DMS 273 treated with DMSO at 0.1 percent for 48 hours (cell line): ENCODE data around the gene DLL1.

Experiments used
- DNase-seq: peaks from one replicate; lab custom pipeline; 2025; lab: John Stamatoyannopoulos, UW

Gene DLL1

DNA sequence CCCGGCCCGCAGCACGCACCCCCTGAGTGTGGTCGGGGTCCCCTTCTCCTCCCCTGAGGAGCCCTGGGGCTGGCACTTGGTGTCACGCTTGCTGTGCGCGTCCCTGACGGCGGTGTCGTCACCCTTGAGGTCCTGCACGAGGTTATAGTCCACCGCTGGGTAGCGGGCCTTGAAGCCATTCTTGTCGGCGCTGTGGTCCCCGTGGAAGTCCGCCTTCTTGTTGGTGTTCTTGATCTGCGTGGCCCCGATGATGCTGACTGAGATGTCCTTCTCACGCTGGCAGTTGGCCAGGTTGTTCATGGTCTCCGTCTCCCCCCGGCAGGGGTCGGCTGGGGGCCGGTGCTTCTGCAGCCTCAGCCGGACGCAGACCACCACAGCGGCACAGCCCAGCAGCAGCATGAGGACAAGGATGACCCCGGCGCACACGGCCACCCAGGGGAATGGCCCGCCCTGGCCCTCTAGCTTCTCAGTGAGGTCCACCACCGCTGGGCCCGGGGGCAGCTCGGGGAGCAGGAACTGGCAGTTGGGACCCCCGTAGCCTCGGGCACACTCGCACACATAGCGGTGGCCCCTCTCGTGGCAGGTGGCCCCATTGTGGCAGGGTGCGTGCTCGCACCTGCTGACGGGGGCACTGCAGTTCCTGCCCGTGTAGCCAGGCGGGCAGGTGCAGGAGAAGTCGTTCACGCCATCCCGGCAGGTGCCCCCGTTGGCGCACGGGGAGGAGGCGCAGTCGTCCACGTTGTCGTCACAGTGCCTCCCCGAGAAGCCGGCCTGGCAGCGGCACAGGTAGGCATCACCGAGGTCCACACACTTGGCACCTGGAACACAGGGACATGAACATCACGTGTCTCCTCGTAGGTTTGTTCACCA lies 7.4 kb downstream of the DLL1 start:
- no peak for DNase-seq

DNA sequence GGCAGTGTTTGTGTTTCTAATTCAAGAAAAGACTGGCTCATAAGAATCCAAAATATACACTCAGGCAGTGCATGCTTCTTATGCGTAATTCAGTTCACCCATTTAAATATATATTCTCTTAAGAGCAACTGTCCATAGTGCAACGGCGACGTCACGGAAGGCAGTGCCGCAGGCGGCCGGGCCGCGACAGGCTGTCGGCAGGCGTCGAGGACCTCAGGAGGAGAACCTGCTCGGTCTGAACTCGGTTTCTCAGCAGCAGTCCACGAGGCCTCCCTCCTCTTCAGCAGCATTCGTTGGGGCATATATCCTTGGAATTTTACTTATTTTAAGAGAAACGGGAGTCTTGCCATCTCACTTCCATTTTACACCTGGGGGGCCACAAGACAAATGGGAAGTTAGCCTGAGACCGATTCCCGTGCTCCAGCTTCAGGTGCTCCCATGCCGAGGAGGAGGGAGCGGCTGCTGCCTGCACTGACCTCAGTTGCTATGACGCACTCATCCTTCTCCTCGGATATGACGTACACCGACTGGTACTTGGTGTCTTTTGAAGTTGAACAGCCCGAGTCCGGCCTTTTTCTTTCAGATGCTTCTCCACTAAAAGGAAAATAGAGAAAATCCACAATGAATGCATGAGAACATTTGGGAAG lies 8.2 kb downstream of the DLL1 start:
- DNase-seq, result no peak

DNA sequence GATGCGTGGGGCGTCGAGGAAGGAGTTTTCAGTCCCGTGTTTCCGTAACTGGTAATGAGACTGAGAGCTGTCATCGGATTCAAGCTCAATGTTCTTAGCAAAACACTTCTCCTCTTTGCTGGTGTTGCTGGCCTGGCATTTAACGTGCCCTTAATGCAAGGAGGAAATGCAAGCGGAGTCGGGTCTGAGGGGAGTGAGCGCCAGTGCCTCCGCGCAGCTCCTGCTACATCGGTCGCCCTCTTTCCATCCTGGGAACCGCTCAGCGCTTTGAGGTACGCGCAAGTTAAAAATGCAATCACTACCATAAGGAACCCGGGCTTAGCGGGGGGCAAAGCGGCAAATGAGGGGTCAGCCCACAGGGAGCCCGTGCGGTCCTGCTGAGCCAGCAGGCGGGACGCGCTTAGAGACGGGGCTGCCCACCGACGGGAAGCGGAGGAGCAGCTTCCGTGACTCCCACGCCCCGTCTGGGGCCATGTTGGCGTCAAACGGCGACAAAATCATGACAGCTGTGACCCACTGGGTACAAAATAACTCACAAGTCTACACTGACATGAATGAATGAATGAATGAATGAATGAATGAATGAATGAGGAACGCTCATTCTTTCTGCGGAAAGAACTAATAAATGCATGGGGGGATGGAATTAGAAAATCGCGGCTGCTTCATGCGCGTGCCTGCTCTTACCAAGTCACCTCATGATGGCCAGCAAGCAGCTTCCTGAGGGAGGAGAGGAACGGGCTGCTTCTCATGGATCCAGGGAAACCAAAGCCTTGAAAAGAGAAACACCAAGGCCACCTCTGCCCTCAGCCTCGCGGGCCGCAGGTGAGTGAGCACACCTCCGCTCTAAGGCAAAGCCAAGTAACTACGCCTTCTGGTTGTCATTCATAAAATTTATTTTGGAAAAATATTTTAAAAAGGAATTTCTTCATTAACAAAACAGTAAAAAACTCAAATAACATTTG lies 9.3 kb downstream of the DLL1 start:
- no peak for DNase-seq

DNA sequence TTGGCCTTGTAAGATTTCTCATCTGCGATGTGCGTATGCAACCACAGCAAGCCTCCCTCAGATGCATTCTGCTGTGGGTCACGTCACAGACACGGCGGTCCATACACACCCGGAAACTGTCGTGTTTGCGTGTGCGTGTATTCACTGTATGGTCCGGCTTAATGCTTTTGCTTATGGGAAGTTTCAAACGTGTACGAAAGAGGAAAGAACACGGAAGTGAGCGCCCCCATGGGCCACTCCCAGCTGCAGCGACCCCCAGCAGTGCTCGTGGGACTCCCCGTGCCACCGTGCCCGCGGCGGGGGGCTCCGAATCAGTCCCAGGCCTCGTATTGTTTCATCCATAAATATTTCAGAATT lies 10.2 kb downstream of the DLL1 start:
- DNase-seq, result no peak

DNA sequence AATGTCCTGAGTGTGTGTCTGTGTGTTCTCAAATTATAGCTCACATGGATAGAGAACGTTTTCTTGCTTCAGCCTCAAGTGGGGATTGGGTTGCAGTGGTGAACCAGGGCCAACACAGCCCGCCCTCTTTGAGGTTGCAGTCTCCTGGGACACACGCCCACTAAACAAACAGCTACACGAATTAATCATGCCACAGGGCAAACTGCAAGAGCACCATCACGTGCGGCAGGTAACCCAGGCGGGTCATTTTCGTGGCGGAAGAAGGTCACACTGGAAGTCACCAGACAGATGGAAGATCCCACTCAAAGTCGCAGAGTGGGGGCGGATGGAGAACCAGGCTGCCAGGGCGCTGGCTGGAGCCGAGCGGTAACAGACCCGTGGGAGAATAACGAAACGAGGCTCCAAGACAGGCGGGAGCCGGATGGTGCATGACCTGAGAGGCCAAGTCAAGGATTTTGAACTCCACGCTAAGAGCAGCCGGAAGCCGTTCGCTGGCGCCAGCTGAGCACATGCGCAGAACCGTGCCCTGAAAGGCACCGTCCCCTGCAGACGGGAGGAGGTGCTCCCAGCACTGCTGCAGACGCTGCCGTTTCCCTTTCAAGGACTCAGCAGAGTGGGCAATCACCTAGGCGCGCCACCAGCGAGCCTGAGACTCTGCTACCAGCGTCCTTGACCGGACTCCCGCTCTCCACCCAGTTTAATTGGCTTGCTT lies 10.7 kb downstream of the DLL1 start:
- peak; percentile 59 for DNase-seq

DNA sequence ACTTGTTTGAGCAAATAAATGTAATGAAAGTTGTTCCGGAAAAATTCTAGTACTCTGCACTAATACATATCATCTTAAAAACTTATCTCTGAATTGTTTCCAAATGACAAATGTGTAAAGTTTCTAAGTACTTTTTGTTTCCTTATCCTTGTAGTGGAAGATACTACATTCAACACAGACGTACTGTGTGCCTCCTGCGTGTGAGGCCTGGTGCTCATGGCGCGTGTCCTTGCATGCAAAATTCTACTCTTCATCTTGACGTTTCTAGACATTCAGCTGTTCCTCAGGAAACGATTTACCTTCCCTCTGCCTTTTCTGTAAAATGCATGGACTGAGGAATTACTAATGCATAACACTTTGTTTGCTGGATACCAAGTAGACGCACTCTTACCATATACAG lies 11.5 kb downstream of the DLL1 start:
- DNase-seq, result no peak

DNA sequence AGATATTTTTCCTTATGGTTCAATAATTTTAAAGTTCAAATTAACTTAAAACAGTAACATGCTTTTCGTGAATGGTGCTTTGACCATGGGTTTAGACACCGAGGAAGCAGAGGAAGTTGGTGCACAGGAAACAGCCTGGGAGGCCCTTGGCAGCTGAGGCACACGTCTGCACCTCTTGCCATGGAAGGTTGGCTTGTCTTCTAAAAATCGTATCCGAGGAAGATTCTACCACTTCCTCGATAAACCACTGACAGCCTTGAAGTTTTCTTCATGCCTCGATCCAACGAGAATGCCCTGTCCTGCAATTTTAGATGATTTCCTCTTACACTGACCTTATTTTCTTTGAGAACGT lies 12.2 kb downstream of the DLL1 start:
- DNase-seq, result no peak

DNA sequence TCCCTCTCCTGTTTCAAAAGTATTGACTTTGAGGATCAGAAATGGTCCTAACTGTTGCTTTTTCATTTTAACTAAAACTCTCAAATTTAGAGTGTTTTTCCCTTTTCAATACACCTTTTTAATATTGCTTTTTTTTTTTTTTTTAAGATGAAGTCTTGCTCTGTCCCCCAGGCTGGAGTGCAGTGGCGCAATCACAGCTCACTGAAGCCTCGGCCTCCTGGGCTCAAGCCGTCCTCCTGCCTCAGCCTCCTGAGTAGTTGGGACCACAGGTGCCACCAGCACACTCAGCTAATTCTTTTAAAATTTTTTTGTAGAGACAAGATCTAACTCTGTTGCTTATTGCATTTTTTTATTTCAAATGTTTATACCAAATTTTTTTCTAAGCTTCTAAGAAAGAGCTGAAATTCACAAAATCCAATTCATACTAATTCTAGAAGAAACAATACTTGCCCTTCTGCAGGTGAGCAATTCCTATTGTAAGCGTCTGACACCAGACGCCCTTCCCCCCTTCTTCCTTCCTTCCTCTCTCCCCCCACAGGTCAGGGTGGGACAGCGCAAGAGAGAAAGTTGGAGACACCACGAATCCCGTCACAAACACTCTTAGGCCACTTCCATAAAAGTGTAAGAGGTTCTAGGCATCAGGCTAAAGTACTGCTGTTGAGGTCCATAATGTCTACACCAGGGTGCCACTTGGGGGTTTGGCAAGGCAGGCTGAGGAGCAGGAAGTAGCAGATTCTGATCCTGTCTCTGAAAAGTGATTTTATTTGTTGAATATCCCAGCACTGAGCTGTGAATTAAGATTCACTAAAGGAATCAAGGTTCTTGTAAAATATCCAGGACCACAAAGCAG lies 12.8 kb downstream of the DLL1 start:
- DNase-seq, result no peak

DNA sequence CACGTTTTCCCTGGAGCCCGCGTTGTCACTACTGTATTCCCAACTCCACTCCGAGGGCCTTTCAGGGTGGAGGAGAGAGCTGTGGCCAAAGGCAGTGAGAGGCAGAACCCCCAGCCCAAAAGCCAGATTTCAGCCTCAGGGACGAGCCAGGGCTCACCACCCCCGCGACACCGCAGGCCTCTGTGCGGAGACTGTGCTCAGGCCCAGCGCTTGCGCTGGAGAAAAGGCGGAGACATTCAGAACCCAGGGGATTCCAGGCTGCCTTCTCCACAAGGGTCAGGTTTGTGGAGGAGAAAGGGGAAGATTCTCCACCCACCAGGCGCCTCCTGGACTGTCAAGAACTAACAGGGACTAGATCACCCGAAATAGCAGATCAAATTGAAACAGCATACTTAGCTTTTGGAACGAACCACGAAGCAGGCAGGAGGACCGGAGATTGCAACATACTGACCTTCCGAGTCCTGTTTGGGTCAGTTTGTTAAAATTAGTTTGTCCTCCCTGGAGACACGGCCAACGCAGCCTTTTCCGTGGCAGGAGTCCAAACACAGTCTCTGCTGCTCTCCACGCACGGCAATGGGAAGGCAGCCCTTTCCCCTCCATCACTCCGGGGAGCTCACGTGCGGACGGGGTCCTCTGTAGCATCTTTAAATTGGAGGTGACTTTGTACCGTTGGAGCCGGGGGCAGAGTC lies 14.4 kb downstream of the DLL1 start:
- DNase-seq, result no peak

DNA sequence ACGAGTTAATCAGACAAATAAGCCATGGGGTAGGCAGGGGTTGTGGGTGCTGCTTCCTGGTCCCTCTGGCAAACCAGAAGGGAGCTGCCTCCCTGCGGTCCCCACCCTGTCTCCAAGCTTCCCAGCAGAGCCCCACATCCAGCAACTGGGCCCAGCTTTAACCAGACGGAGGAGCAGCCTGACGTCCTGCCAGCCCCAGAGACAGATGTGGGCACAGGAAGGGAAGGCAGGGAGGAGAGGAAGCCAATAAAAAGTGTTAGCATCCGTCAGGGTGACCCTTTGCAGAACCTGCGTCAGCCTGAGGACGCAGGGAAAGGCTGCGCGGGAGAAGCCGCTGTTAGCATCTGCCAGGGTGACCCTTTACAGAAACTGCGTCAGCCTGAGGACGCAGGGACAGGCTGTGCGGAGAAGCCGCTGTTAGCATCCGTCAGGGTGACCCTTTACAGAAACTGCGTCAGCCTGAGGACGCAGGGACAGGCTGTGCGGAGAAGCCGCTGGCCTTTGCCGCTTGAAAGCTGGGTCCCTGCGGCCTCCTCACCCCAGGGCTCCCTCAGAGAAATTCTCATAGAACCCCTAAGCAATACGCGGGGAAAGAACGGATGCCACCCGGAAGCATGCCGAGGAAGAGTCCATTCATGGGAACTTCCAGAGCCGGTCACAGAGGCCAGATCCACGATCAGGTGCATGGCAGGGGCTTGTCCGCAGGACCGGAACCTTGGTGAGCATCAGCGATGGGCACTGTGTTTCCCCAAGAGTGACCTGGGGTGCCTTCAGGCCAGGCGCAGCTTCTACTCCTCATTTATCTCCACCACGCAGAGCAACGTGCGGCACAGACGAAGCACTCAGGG lies 15.9 kb downstream of the DLL1 start:
- DNase-seq, result no peak

DNA sequence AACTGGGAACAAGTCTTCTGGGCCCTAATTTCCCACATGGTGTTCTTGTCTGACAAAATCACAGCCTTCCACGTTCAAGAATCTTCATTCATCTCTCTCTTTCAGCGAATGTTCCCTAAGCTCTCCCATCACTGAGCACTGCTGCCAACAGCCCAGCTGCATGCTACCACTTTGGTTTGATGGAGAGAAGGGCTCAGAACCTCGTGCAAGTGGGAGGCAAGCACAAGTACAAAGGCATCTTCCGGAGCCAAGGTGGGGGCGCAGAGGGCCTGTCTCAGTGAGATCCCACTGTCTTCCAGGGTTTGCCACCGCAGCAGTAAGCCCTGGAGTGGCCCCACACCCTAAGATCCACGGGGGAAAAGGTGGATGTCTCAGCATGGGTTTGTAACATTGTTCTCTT lies 17.2 kb downstream of the DLL1 start:
- no peak for DNase-seq

DNA sequence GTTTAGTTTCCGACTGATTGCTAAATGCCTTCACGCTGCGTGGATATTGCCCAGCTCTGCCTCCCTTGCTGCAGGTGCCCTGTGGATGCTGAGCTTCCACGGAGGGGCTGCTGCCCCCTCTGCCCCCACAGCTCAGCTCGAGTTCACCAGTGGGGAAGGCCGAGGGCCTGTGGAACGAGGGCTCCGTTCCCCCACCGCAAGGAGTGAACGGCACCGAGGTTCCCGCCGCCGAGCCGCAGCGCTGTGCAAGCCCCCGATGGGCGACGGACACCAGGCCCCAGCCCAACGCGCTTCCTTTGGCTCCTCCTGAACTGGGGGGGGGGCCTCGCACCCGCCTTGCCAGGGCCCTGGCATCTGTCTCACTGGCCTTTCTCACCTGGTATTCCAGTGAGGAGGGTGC lies 17.7 kb downstream of the DLL1 start:
- DNase-seq, result no peak

DNA sequence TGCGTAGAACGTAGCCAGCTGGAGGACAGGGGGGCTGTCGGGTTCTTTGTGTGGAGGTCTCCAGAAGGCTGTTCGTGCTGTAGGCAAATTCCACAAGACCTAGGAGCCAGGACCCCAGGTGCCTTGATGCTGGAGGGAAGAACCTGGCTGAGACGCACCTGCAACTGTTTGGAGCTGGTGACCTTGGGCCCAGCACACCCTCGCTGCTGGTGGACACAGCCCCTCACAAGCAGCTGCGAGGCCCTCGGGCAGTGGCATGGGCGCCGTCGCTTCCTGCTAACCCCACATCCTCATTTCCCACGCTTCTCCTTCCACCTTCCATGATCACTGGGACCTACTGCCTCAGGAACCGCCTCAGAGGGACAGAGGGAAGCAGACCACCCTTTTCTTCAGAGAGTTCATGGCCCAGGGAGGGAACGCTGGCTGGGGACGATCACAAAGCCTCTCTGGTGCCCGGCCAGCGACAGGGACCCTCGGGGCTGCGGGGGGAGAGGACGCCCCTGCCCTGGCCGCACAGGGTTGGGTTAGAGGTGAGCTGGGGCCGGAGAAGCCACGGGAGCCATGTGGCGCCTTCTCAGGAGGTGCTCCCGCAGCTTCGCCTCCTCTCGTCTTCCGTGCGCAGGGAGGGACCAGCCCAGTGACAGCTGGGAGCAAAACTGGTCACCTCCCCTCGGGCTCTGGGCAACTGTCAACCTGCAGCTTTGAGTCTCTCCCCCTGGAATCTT lies 18.4 kb downstream of the DLL1 start:
- DNase-seq, result no peak

DNA sequence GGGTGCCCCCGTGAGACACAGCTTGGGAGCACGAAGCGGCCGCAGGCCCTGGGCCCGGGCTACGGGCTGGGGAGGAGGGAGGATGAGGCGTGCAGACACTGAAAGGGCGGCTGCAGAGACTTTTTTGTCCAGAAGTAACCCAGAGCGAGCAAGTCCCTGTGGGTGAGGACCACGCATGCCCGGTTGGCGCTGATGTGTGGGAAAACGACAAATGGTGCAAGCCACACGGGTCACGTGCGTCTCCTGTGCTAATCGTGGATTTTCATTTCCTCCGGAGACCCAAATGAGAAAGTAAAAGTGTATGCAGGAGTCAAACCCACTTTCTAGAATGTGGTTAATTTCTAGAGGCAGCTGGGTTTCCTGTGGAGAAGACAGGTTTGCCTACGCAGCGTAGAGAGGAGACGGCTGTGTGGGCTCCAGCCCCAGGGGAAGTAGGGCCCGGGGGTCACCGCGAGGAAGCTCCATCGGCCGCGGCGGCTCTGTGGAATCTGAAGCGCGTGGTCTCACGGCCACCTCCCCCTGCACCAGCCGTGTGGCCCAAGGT lies 19.0 kb downstream of the DLL1 start:
- no peak for DNase-seq

DNA sequence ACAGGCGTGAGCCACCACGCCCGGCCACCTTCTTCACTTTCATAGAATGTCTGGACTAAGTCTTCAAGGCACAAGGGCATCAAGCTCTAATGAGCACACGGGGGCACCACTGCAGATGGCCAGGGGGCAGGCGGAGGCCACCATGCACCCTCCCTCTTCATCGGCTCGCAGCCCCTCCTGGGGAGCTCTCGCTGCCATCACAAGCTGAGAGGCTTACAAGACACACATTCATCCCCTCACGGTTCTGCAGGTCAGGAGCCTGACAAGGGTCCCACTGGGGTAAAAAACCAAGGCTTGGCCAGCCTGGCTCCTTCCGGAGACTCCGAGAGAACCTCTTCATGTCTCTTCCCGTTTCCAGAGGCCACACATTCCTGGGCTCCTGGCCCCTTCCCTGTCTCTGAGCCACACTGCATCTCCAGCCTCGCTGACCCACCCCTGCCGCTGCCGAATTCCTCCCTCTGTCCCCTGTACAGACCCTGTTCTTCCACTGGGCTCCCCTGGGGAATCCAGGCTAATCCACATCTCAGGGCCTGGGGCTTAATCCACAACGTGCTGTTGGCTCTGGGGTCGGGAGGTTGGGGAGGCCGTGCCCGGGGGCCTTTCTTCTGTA lies 19.8 kb downstream of the DLL1 start:
- DNase-seq, result no peak

DNA sequence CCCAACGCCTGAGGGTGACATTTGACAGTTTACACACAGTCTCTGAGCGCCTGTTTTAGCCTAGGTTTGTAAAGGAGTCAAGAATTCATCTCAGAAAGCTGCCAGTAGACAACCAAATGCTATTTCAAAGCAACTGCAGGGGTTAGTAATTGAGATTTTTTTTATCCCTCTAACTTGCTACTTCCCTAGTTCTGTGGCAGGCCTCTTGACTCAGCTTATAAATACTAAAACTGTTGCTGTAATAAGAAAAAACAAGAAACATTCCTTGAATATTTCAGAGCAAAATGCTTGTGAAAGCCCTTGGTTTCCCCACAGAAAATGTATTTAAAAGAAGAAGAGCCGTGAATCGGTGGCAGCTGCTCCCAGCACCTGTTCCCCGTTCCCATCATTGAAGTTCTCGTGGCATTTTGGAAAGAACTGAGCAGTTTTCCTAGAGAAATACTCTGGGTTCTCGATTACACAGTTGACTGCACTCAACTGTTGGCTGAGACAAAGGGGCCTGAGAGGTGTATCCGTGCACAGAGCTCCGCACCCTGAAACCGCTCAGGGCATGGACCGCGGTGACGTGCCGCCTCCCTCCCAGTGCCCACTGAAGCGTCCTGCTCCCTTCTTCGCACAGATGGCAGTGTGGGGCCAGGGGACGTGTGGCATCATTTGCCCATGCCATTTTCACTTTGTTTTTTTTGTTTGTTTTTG lies 20.9 kb downstream of the DLL1 start:
- DNase-seq, result no peak

DNA sequence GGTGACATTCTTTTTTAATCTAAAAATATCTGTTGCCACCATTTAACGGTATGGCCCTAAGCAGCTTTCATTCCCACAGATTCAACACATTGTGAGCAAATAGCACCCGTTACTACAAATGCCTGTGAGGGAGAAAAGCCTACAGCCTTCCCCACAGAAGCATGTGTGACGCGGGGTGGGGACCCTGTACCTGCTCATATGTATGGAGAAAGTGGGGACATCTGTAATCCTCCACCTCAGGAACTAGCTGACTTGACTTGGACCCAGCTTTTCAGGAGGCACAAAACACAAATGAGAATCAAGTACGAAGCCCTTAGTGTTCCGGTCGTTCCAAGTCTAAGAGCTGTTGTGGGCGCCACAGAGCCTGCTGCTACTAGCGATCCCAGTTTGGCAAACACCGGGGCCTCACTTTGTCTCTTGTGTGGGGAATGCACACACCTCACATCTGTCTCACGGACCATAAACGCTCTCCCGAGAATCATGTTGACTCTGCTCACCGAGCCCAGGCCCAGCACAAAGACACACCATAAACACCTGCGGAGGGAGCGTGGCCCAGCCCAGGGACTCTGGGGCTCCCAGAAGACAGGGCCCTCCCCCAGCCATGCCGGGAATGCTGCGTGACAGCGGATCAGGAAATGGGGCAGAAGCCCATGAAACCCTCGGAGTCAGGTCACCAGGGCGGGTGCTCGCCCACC lies 21.6 kb downstream of the DLL1 start:
- DNase-seq, result no peak
